GM23248 (cell line): ENCODE results near the gene CACNA1D. TPM values are rescaled to one million over a fixed set of nuclear protein-coding genes. Genes with fewer than 3 reads are reported as not detected.

Experiments
- DNase-seq: peaks from one replicate; pipeline ENCODE4 v3.0.0-alpha.2; 2015
- H2AFZ ChIP-seq: fragments of 200-600 bp; sonication (generic); 2 replicates; pipeline ENCODE4 v1.6.1; 2016; ENCODE audit warnings: antibody characterized with exemption
- H3F3A ChIP-seq: fragments of 200-600 bp; sonication (generic); 2 replicates; pipeline ENCODE4 v1.6.1; 2016; ENCODE audit warnings: mild to moderate bottlenecking, antibody characterized with exemption, mixed run types; ENCODE audit not compliant: insufficient read depth
- H3K27ac ChIP-seq: fragments of 200-600 bp; sonication (generic); 2 replicates; pipeline ENCODE4 v1.5.1; 2016; ENCODE audit warnings: mild to moderate bottlenecking
- H3K27me3 ChIP-seq: fragments of 200-600 bp; sonication (generic); replicated peaks from 2 replicates; pipeline ENCODE4 v1.6.1; 2016; ENCODE audit warnings: mild to moderate bottlenecking; ENCODE audit not compliant: insufficient read depth
- H3K36me3 ChIP-seq: fragments of 200-600 bp; sonication (generic); 2 replicates; pipeline ENCODE4 v1.6.1; 2016; ENCODE audit warnings: low read depth, mild to moderate bottlenecking
- H3K4me1 ChIP-seq: fragments of 200-600 bp; sonication (generic); 2 replicates; pipeline ENCODE4 v1.6.1; 2016; ENCODE audit warnings: mild to moderate bottlenecking; ENCODE audit not compliant: insufficient read depth
- H3K4me2 ChIP-seq: fragments of 200-600 bp; sonication (generic); one replicate; pipeline ENCODE4 v1.6.1; 2016; ENCODE audit warnings: mild to moderate bottlenecking; ENCODE audit not compliant: unreplicated experiment
- H3K4me3 ChIP-seq: fragments of 200-600 bp; sonication (generic); 2 replicates; pipeline ENCODE4 v1.5.1; 2016; ENCODE audit warnings: mild to moderate bottlenecking
- H3K79me2 ChIP-seq: fragments of 200-600 bp; sonication (generic); 2 replicates; pipeline ENCODE4 v1.6.1; 2016; ENCODE audit warnings: mild to moderate bottlenecking; ENCODE audit not compliant: insufficient read depth
- H3K9ac ChIP-seq: fragments of 200-600 bp; sonication (generic); 2 replicates; pipeline ENCODE4 v1.6.1; 2016; ENCODE audit warnings: mild to moderate bottlenecking
- H3K9me2 ChIP-seq: fragments of 200-600 bp; sonication (generic); 2 replicates; pipeline ENCODE4 v1.6.1; 2016; ENCODE audit warnings: mixed run types, mild to moderate bottlenecking, moderate library complexity; ENCODE audit not compliant: insufficient read depth
- H3K9me3 ChIP-seq: fragments of 200-600 bp; sonication (generic); one replicate; pipeline ENCODE4 v1.6.1; 2017; ENCODE audit warnings: low read depth
- H4K20me1 ChIP-seq: fragments of 200-600 bp; sonication (generic); 2 replicates; pipeline ENCODE4 v1.6.0; 2016; ENCODE audit not compliant: insufficient read depth
- EZH2 ChIP-seq: fragments of 200-600 bp; sonication (generic); IDR thresholded peaks from 2 replicates; pipeline ENCODE4 v1.6.1; 2018; ENCODE audit warnings: antibody characterized with exemption, mild to moderate bottlenecking; ENCODE audit not compliant: insufficient read depth, poor library complexity, severe bottlenecking
- EZH2phosphoT487 ChIP-seq: fragments of 200-600 bp; sonication (generic); IDR thresholded peaks from 2 replicates; pipeline ENCODE4 v1.6.1; 2018; ENCODE audit warnings: antibody characterized with exemption, moderate library complexity, mild to moderate bottlenecking, low read depth; ENCODE audit not compliant: insufficient read depth
- WGBS, 2 experiments: methylation state at CpG; one replicate each; pipeline ENCODE4 v1.1.6; 2015 to 2017; ENCODE audit warnings: low lambda C conversion rate in 2 of 2, low coverage in 1 of 2; ENCODE audit errors: missing lambda C conversion rate in 2 of 2; 5-methylcytosine and 5-hydroxymethylcytosine counted together
- in situ Hi-C: fragments of 300-500 bp; cut with MboI; formaldehyde crosslinking; loops from 2 replicates; pipeline ENCODE4 v1.15.0; 2020
- polyA plus RNA-seq: library from polyadenylated mRNA; unstranded; fragments of >200 nt; fragmentation: Nextera tagmentation; extraction: Ambion mirVana; gene quantifications from 2 replicates; pipeline ENCODE4 v1.2.1, GENCODE V29; 2016
- total RNA-seq: library from RNA; depleted of rRNA; stranded (reverse); fragments of >200 nt; shearing (Covaris generic); gene quantifications from 2 replicates; pipeline ENCODE4 v1.2.3, GENCODE V29; 2014

The CACNA1D gene
- total and polyA plus RNA-seq, 2 experiments from 2014 or later = not detected

- DNase-seq = no peak
- Histone ChIP-seq H2AFZ (no peak overlapping the region), H3K4me2 (no peak overlapping the region), H3K9me2 (no peaks in the 10 kb centered on the region), H3K9me3 (no peaks in the 10 kb centered on the region), H3F3A (no peaks in the 10 kb centered on the region), H3K27ac (no peak overlapping the region), H3K27me3 (no peaks in the 10 kb centered on the region), H3K4me1 (no peaks in the 10 kb centered on the region), H3K4me3 (no peak overlapping the region), H3K9ac (no peak overlapping the region), H3K79me2 (no peaks in the 10 kb centered on the region), H4K20me1 (no peaks in the 10 kb centered on the region), H3K36me3 (no peaks in the 10 kb centered on the region)
- TF ChIP-seq EZH2 = no peak
- TF ChIP-seq EZH2phosphoT487 = no peak
- in situ Hi-C loops = no loop called here
- WGBS, 2 experiments = 68 to 69% methylated on average over 14 of the region's 14 CpGs
Measured at GRCh38 chr3:53818221-53819162, 324.1 kb downstream of the CACNA1D start.

GRCh38 chr3:53819163-53819868 lies 324.9 kb downstream of the CACNA1D start:
- Histone ChIP-seq H3K9me2 (no peaks in the 10 kb centered on the region), H3K4me2 (no peak overlapping the region), H3K27ac (no peak overlapping the region), H3K27me3 (no peaks in the 10 kb centered on the region), H3K4me1 (no peaks in the 10 kb centered on the region), H4K20me1 (no peaks in the 10 kb centered on the region), H3F3A (no peaks in the 10 kb centered on the region), H2AFZ (no peak overlapping the region), H3K4me3 (no peak overlapping the region), H3K79me2 (no peaks in the 10 kb centered on the region), H3K9me3 (no peaks in the 10 kb centered on the region), H3K36me3 (no peaks in the 10 kb centered on the region), H3K9ac (no peak overlapping the region)
- TF ChIP-seq EZH2 = no peak
- TF ChIP-seq EZH2phosphoT487 = no peak
- WGBS, 2 experiments = 76 to 79% methylated on average over 13 to 14 of the region's 14 CpGs
- in situ Hi-C loops = no loop called here
- no peak for DNase-seq

- Histone ChIP-seq H3K79me2 (no peaks in the 10 kb centered on the region), H4K20me1 (no peaks in the 10 kb centered on the region), H3F3A (no peaks in the 10 kb centered on the region), H3K9ac (no peak overlapping the region), H3K36me3 (no peaks in the 10 kb centered on the region), H3K4me2 (no peak overlapping the region), H3K4me3 (no peak overlapping the region), H3K27ac (no peak overlapping the region), H3K9me3 (no peaks in the 10 kb centered on the region), H3K27me3 (no peaks in the 10 kb centered on the region), H2AFZ (no peak overlapping the region), H3K9me2 (no peaks in the 10 kb centered on the region), H3K4me1 (no peaks in the 10 kb centered on the region)
- TF ChIP-seq EZH2 (no peak), EZH2phosphoT487 (no peak)
- no peak for DNase-seq
- in situ Hi-C loops = no loop called here
- 65 to 68% methylated on average over 5 of the region's 5 CpGs for WGBS, 2 experiments
Measured at GRCh38 chr3:53820084-53820483, 325.7 kb downstream of the CACNA1D start.

- H3K9me3 ChIP-seq = no peaks in the 10 kb centered on the region
- H3K79me2 ChIP-seq = no peaks in the 10 kb centered on the region
- in situ Hi-C loops = no loop called here
- H3K4me1 ChIP-seq = no peaks in the 10 kb centered on the region
- H3K4me3 ChIP-seq = no peak overlapping the region
- H3K4me2 ChIP-seq = no peak overlapping the region
- no peak overlapping the region for H3K27ac ChIP-seq
- H3K27me3 ChIP-seq = no peaks in the 10 kb centered on the region
- no peak overlapping the region for H3K9ac ChIP-seq
- no peaks in the 10 kb centered on the region for H3K9me2 ChIP-seq
- no peak for DNase-seq
- TF ChIP-seq EZH2phosphoT487 = no peak
- no peak for TF ChIP-seq EZH2
- no peaks in the 10 kb centered on the region for H3F3A ChIP-seq
- WGBS, 2 experiments = 77 to 80% methylated on average over 20 to 21 of the region's 21 CpGs
- H2AFZ ChIP-seq = no peak overlapping the region
- H3K36me3 ChIP-seq = no peaks in the 10 kb centered on the region
- no peaks in the 10 kb centered on the region for H4K20me1 ChIP-seq
Measured at GRCh38 chr3:53820756-53821580, 326.6 kb downstream of the CACNA1D start.
